GM19328 (cell line): ENCODE results near the gene IFNL3.
"Not testable (repeated sequence)": the region's sequence is repeated elsewhere in the genome, so short reads cannot be mapped to it uniquely, and the experiment has no call there.

Experiments used
- ATAC-seq: cut with Tn5 transposase; IDR thresholded peaks from one replicate; pipeline ENCODE4 v1.9.1; 2021; ENCODE audit warnings: mild to moderate bottlenecking, moderate library complexity; ENCODE audit not compliant: unreplicated experiment

Gene IFNL3

GRCh38 chr19:39244410-39245100 lies at the start of gene IFNL3:
TSS of gene IFNL3 (minus strand) at chr19:39245006. CDS start at chr19:39244967, 39 bp downstream.
- ATAC-seq = not testable (repeated sequence)

GRCh38 chr19:39293394-39293793 lies 48.6 kb upstream of the IFNL3 start:
- ATAC-seq = no peak

- ATAC-seq = no peak
These were observed 39.2 kb upstream of the IFNL3 start for GRCh38 chr19:39284032-39284431.

- no peak for ATAC-seq
These were observed 37.2 kb upstream of the IFNL3 start for GRCh38 chr19:39282021-39282420.

GRCh38 chr19:39277598-39277997 lies 32.8 kb upstream of the IFNL3 start:
- no peak for ATAC-seq

- no peak for ATAC-seq
These were observed 31.9 kb upstream of the IFNL3 start for GRCh38 chr19:39276740-39277139.

- no peak for ATAC-seq
These were observed 30.8 kb upstream of the IFNL3 start for GRCh38 chr19:39275578-39275977.

- not testable (repeated sequence) for ATAC-seq
These were observed 29.1 kb upstream of the IFNL3 start for GRCh38 chr19:39273859-39274258.

GRCh38 chr19:39270036-39270871 lies 25.4 kb upstream of the IFNL3 start:
- no peak for ATAC-seq

- ATAC-seq = not testable (repeated sequence)
These were observed 24.6 kb upstream of the IFNL3 start for GRCh38 chr19:39269369-39269768.

GRCh38 chr19:39268531-39269223 lies 23.9 kb upstream of the IFNL3 start:
- ATAC-seq = not testable (repeated sequence)

GRCh38 chr19:39268085-39268484 lies 23.3 kb upstream of the IFNL3 start, which contains the start of gene IFNL2:
TSS of gene IFNL2 (plus strand) at chr19:39268396. CDS start at chr19:39268569, 173 bp downstream.
- ATAC-seq = not testable (repeated sequence)

GRCh38 chr19:39265321-39265916 lies 20.6 kb upstream of the IFNL3 start:
- ATAC-seq = no peak

GRCh38 chr19:39264306-39265290 lies 19.8 kb upstream of the IFNL3 start:
- no peak for ATAC-seq

GRCh38 chr19:39263912-39264305 lies 19.1 kb upstream of the IFNL3 start:
- no peak for ATAC-seq

- no peak for ATAC-seq
These were observed 17.7 kb upstream of the IFNL3 start for GRCh38 chr19:39262496-39262895.

GRCh38 chr19:39261704-39262103 lies 16.9 kb upstream of the IFNL3 start:
- ATAC-seq = no peak

GRCh38 chr19:39257227-39257626 lies 12.4 kb upstream of the IFNL3 start:
- ATAC-seq = no peak

- no peak for ATAC-seq
These were observed 9.9 kb upstream of the IFNL3 start for GRCh38 chr19:39254531-39255345.
